ENCODE data around the gene TACC3. TPM values are rescaled to one million over a fixed set of nuclear protein-coding genes. Genes with fewer than 3 reads are reported as not detected.

TACC3 gene
- total RNA-seq, 6 donors from 2014 or later, result 8.9 to 47.4 (median 21.9) TPM

GRCh38 chr4:1748465-1748995, 27.2 kb downstream of the TACC3 start:
- Histone ChIP-seq H3K9me3 (no peaks in the 10 kb centered on the region), H3K4me3 (peak overlapping the region in 1 of 4 donors; percentile 5), H3K27ac (no peak overlapping the region), H3K4me1 (peaks cover 13 to 33% (median 27%) of the 10 kb centered on the region in 4 donors), H3K27me3 (no peaks in the 10 kb centered on the region), H3K36me3 (peaks cover 0 to 17% (median 8%) of the 10 kb centered on the region in 4 donors)
- peak; percentile 81 to 91 for DNase-seq
- TF ChIP-seq CTCF (IDR thresholded peaks at IDR 0.05) (peak; percentile 76 to 92 (median 86)), POLR2AphosphoS5 (IDR thresholded peaks at IDR 0.05) (no peak)
- WGBS, 2 donors, result 0 to 6% methylated on average over 1 to 29 of the region's 29 CpGs
- peak; percentile 31 to 51 for ATAC-seq (ENCODE audit: low FRiP score in 2 of 2)

GRCh38 chr4:1749370-1749769, 28.0 kb downstream of the TACC3 start:
- DNase-seq, result no peak
- Histone ChIP-seq H3K4me3 (no peak overlapping the region), H3K9me3 (no peaks in the 10 kb centered on the region), H3K4me1 (peaks cover 13 to 38% (median 28%) of the 10 kb centered on the region in 4 donors), H3K27ac (no peak overlapping the region), H3K36me3 (peaks cover 0 to 10% (median 6%) of the 10 kb centered on the region in 4 donors), H3K27me3 (no peaks in the 10 kb centered on the region)
- WGBS, 2 donors, result 75 to 80% methylated on average over 1 to 2 of the region's 3 CpGs
- ATAC-seq (ENCODE audit: low FRiP score in 2 of 2), result no peak
- TF ChIP-seq EP300 (IDR thresholded peaks at IDR 0.05) (no peak), POLR2AphosphoS5 (IDR thresholded peaks at IDR 0.05) (no peak), POLR2A (IDR thresholded peaks at IDR 0.05) (no peak), CTCF (IDR thresholded peaks at IDR 0.05) (no peak)

- Histone ChIP-seq H3K36me3 (peaks cover 0 to 5% (median 2%) of the 10 kb centered on the region in 4 donors), H3K27ac (no peak overlapping the region), H3K9me3 (no peaks in the 10 kb centered on the region), H3K4me1 (peaks cover 13 to 38% (median 28%) of the 10 kb centered on the region in 4 donors), H3K27me3 (no peaks in the 10 kb centered on the region), H3K4me3 (no peak overlapping the region)
- TF ChIP-seq EP300 (IDR thresholded peaks at IDR 0.05) (no peak), CTCF (IDR thresholded peaks at IDR 0.05) (no peak), POLR2AphosphoS5 (IDR thresholded peaks at IDR 0.05) (no peak), POLR2A (IDR thresholded peaks at IDR 0.05) (no peak)
- DNase-seq, result peak in 1 of 2 donors; percentile 49
- WGBS, 2 donors, result 78 to 83% methylated on average over 9 to 10 of the region's 14 CpGs
- no peak for ATAC-seq (ENCODE audit: low FRiP score in 2 of 2)
Observed at GRCh38 chr4:1749826-1750225, 28.5 kb downstream of the TACC3 start.

GRCh38 chr4:1750381-1751154, 29.2 kb downstream of the TACC3 start:
- 93 to 96% methylated on average over 13 to 15 of the region's 18 CpGs for WGBS, 2 donors
- ATAC-seq (ENCODE audit: low FRiP score in 2 of 2) (no peak), DNase-seq (peak in 1 of 2 donors; percentile 55)
- peaks cover 14 to 38% (median 28%) of the 10 kb centered on the region in 4 donors for H3K4me1 ChIP-seq
- H3K27me3 ChIP-seq, result no peaks in the 10 kb centered on the region
- H3K4me3 ChIP-seq, result no peak overlapping the region
- H3K9me3 ChIP-seq, result no peaks in the 10 kb centered on the region
- no peak for TF ChIP-seq POLR2A (IDR thresholded peaks at IDR 0.05)
- no peak for TF ChIP-seq POLR2AphosphoS5 (IDR thresholded peaks at IDR 0.05)
- TF ChIP-seq CTCF (IDR thresholded peaks at IDR 0.05), result no peak
- TF ChIP-seq EP300 (IDR thresholded peaks at IDR 0.05), result no peak
- no peak overlapping the region for H3K27ac ChIP-seq
- no peaks in the 10 kb centered on the region for H3K36me3 ChIP-seq

Measured in upper lobe of left lung (tissue), 6 donors.